ENCODE data around the gene CTXN1.
"Not testable (repeated sequence)": the region's sequence is repeated elsewhere in the genome, so short reads cannot be mapped to it uniquely, and the experiment has no call there.

Gene CTXN1

DNA sequence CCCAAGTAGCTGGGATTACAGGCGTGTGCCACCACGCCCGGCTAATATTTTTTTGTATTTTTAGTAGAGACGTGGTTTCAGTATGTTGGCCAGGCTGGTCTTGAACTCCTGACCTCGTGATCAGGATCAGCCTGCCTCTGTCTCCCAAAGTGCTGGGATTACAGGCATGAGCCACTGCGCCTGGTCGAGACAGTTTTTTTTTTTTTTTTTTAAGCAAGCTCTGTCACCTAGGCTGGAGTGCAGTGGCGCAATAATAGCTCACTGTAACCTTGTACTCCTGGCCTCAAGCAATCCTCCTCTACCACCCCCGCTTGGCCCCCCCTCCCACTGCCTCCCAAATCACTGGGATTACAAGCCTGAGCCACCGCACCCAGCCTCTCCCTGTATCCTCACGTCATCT lies 28.6 kb downstream of the CTXN1 start:
- DNase-seq = no peak

DNA sequence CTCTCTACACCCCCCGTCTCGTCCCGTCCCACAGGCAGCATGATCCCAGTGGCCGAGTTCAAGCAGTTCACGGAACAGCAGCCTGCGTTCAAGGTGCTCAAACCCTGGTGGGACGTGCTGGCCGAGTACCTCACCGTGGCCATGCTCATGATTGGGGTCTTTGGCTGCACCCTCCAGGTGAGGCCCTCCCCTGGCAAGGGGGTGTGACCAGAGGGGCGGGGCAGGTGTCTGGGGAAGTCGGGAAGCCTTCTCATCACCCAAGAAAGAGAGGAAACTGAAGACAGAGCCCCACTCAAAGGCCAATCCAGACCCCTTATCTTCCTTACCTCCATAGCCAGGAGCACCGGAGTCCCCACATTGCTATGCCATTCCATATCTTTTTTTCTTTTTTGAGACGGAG lies 30.4 kb downstream of the CTXN1 start:
- no peak for DNase-seq

DNA sequence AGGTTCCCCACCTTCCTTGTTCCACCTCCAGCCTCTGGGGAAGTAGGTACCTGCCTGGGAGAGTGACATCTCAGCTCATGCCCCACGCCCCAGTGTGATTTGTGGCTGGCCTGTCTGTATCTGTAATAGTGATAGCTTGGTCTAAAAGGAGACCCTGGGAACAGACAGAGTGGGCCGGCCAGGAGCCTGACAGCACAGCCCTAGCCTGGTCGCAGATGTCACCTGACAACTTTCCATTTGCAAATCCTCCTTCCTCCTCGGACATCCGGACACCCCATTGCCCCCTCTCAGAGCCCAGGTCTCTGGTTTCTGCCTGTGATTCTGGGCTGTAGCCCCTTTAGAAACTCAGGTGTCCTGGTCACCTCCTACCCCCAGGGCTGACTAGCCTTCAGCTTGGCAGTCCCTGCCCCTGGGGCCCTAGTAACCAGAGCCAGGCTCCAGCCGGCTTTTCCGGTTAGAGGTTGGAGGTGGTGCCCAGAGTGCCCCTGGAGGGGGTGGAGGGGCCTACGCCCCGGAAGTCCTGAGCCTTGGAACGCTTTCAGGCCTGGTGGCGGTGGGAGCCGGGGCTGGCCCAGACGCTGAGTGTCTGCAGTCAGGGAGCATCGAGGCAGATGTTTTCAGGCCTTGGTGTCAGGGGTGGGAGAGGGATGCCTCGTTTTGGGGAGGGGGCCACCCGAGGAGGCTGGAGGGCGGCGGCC lies 31.2 kb downstream of the CTXN1 start:
- DNase-seq = no peak

DNA sequence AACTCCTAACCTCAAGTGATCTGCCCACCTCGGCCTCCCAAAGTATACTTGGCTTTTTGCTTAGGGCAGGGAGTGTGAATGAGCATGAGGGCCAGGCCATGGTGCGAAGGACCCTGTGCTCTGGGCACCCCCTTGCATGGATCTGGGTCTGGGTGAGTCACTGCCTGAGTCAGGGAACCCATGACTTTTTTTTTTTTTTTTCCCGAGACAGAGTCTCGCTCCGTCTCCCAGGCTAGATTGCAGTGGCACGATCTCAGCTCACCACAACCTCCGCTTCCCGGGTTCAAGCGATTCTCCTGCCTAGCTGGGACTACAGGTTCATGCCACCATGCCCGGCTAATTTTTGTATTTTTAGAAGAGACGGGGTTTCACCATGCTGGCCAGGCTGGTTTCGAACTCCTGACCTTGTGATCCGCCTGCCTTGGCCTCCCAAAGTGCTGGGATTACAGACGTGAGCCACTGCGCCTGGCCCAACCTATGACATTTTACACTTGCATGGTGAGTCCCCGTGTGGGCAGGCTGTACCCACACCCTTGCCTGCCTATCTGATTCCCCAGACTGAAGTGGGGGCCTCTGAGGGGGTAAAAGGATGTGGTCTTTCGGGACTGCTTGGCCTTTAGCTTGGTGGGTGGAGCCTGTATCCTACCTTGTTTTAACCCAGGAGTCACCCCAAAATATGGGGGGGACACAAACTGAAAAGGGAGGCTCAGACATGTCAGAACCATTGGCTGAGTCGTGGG lies 32.4 kb downstream of the CTXN1 start:
- DNase-seq = not testable (repeated sequence)

DNA sequence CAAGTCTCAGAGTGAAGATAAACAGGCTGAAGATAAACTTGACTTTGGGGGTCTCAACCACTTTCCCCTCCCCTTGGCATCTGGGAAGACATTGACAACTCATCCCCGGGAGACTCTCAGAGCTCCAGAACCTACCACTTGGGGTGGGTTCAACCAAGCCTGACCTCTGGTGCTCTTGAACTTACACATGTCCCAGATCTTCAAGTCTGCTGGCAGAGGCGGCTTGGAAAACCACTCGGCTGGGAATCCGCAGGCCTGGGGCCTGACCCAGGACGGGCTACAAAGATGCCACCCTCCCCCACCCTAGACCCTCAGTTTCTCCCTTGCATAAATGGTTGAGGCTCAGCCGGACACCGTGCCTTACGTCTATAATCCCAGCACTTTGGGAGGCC lies 37.1 kb downstream of the CTXN1 start:
- no peak for DNase-seq

DNA sequence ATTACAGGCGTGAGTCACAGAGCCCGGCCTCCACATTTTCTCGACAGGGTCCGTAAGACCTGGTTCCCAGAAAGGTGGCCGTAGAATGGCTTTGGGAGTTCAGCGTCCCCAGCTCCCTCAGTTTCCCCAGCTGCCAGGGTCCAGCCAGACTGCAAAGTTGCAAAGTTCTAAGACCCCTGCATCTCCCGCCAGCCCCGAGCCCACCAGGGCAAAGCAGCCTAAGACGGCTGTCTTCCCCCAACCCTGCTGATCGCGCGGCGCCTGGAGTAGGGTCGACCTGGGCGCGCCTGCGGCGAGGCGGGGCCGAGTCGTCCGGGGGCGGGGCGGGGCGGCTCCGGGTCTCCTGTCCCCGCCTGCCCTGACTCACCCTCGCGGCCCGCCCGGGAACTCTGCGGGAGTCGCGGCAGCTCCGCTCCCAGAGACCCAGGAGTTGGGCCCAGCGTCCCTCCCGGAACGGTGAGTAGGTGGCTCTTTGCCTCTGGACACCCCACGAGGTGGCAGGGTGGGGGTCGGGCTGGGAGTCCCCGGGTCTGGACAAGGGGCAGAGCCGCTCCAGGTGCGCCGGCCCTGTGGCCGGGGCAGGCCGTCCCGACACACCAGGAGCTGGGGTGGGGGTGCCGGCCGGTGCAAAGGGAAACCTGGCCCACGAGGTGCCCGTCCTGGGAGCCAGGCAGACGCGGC lies 37.6 kb downstream of the CTXN1 start, which contains the start of gene LRRC8E:
TSS of gene LRRC8E (plus strand) at position 366 of the 681 bp plus-strand sequence. CDS start 7,094 bp downstream, outside the sequence.
- no peak for DNase-seq

DNA sequence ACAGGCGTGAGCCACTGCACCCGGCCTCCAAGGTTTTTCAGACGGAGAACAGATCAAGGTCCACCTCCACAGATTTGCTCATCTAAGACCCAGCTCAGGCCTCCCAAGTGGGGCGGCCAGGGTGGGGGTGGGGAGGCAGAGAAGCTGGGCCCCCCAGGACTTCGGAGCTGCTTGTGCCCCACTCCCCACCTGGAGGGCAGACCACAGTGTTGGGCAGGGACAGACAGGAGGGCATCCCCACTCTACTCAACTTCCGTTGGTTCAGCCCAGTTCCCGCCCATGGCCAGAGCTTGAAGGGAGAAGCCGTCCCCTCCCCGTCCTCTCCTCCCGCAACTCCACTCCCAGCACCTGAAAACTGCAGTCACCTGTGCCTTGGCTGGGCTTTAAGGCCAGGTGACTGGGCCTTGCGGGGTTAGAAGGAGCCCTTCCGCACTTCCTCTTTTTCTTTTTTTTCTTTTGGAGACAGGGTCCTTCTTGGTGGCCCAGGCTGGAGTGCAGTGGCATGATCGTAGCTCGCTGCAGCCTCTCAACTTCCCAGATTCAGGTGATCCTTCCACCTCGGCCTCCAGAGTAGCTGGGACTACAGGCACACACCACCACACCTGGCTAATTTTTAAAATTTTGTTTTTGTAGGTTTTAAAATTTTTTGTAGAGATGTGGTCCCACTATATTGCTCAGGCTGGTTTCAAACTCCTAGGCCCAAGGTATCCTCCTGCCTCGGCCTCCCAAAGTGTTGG lies 38.4 kb downstream of the CTXN1 start:
- no peak for DNase-seq

DNA sequence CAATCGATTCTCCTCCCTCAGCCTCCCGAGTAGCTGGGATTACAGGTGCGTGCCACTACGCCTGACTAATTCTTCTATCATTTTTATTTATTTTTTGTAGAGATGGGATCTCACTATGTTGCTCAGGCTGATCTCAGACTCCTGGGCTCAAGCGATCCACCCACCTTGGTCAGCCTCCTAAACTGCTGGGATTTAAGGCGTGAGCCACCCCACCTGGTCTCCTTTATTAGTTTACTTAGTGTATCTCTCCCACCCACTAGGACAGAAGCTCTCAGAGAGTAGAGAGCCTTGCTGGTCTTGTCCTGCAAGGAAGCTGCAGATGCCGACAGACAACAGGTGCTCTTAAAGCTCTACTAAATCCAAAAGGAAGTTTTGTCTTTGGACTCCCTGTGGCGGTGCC lies 40.1 kb downstream of the CTXN1 start:
- DNase-seq = no peak

DNA sequence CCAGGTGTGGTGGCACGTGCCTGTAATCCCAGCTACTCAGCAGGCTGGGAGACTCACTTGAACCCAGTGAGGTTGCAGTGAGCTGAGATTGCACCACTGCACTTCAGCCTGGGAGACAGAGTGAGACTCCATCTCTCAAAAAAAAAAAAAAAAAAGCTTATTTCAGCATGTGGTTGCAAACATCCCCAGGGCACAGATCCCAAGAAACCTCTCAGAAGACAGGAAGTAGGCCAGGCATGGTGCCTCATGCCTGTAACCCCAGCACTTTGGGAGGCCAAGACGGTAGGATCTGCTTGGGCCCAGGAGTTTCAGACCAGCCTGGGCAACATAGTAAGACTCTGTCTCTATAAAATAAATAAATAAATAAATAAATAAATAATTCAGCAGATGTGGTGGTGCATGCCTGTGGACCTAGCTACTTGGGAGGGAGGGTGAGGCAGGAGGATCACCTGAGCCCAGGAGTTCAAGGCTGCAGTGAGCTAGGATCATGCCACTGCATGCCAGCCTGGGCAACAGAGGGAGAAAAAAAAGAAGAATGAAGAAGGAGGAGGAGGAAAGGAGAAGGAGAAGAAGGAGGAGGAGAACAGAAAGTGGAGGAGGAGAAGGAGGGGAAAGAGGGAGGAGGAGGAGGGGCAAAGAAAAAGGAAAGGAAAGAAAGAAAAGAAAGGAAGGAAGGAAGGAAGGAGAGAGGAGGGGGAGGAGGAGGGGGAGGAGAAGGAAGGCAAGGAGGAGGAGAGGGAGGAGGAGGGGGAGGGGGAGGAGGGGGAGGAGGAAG lies 42.0 kb downstream of the CTXN1 start:
- DNase-seq = no peak

DNA sequence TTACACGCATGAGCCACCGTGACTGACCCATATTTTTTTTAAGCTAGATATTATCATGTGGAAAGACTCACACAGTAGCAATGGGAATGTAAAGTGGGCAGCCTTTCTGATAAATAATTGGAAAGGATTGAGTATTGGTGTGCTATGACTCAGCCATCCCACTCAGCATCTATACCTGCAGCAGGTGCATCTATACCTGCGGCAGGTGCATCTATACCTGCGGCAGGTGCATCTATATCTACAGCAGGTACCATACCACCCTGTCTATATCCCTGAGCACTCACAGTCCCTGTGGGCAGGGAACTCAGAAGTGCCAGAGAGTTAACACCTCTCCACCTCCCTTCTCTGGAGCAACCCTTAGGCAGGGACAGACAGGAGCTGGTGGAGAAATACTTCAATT lies 42.8 kb downstream of the CTXN1 start:
- no peak for DNase-seq

DNA sequence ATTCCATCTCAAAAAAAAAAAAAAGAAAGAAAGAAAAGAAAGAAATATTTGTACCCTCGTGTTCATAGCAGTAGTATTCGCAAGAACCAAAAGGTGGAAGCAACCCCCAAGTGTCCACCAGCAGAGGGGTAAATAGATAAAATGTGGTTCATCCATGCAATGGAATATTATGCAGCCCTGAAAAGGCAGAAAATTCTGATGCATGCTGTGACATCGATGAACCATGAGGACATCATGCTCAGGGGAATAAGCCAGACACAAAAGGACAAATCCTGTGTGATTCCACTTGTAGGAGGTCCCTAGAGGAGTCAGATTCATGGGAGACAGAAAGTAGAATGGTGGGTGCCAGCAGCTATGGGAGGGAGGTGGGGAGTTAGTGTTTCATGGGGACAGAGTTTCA lies 44.0 kb downstream of the CTXN1 start:
- DNase-seq = no peak

DNA sequence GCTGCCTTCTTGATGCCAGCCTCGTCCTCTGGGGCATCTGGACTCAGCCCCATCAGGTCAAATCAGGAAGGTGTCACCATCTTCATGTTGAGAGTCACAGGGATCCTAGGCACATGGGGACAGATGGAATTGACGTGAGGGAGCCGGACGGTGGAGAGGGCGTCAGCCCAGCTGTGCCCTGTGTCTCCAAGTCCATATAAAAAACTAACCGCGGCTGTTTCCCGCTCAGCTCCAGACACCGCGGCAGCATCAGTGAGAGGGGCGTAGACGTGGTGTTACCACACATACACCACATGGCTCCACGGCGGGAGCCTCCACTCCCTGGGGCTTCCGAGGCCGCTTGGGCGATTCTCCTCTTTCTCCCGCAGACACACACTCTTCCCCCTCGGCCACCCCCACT lies 46.1 kb downstream of the CTXN1 start:
- no peak for DNase-seq

DNA sequence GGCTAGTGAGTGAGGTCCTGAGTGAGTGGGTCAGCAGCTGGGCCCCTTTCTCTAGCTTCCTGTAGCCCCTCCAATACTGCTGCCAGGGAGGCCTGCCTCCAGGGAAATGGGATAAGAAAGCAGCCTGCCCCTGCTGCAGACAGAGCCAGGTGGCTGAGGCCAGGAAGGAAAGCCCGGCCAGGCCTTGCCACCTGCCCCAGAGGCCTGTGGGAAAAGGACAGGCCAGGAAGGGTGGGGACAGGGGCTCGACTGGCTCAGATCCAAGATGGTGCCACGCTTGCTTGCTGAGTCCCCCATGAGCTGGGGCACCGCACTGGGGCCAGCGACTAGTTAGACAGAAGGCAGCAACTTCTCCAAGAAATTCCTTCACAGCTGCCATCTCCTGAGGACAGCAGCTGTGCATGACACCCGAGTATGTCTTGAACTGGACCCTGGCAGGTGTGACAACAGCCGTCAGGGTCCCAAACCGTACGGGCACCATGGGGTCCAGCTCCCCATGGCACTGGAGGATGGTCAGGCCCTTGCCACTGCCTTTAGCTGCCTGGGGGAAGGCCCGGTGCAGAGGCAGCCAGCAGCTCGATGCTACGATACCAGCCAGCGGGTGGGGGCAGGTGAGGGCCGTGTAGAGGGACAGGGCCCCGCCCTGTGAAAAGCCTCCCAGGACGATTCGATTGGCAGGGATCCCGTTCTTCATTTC lies 46.7 kb downstream of the CTXN1 start:
- no peak for DNase-seq

DNA sequence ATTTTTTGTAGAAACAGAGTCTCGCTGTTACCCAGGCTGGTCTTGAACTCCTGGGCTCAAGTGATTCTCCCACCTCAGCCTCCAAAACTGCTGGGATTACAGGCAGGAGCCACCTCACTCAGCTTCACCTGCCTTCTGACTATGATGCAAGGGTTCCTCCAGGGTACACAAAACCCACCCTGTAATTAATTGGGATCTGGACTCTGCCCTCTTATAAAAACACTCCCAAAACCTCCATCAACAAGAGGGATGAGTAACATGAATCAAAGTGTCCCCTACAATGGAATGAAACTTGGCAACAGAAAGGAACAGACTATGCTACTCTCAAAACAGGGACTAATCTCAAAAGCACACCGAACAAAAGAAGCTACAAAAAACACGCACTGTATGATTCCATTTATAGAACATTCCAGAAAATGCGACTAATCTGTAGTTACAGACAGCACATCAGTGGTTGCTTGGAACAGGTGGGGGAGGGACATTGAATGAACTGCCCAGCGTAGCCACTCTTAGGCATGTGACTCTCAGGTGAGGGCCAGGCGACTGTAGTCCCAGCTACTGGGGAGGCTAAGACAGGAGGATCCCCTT lies 48.6 kb downstream of the CTXN1 start:
- no peak for DNase-seq

DNA sequence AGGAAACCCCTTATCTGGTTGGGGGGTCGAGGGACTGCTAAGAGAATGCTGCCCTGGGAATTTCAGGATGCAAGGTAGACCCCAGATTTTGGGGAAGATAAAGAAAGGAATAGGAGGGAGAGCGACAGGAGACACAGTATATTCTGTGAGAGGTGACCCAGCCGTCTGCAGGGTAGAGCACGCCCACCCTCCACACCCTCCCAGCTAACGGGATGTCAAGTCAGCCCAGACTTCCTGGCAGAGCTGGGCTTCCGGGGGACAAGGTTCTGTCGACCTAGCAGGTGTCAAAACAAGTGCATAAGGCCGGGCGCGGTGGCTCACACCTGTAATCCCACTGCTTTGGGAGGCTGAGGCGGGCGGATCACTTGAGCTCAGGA lies 51.0 kb downstream of the CTXN1 start:
- no peak for DNase-seq

Measured in NCI-H1436 (cell line).